Pons (tissue), 1 donor: ENCODE results near the gene DHX32.

ENCODE experiments used
- DNase-seq: peaks from one replicate; pipeline ENCODE4 v3.0.0-alpha.2; 2016; ENCODE audit warnings: low spot score

Gene DHX32

DNA sequence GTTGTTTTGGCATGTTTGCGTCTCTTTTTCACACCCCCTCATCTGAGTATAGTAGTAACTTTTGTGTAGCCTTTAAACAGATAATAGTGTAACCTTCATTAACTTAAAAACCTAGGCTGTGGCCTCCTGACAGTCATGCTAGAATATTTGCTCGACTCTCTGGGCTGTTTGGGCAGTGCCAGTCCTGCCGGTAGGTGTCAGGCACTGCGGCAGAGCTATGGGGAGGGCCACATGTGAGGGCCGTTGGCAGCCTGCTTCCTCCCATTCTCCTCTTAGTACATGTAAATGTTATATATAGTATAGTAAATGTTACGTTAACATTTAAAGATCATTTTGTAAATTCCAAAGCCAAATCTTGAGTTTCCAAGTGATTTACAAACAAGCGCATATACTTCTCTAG, 31.6 kb downstream of the DHX32 start:
- no peak for DNase-seq

DNA sequence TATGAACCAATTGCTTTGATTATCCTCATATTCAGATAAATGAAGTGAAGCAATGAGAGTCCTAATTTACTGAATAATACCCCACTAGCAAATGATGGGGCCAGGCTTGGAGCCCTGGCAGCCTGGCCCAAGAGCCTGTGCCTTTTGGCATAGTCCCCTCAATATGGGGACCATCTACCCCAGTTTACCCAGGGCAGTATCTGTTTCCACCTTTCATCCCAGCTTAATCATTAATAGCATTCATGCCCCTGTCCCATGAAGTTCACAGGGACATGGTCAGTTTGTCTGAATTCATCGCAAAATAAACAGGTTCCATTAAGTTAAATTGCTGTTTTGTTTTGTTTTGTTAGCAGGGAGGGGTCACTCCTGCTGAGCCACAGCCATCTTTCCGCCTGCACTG, 32.2 kb downstream of the DHX32 start:
- DNase-seq: no peak

DNA sequence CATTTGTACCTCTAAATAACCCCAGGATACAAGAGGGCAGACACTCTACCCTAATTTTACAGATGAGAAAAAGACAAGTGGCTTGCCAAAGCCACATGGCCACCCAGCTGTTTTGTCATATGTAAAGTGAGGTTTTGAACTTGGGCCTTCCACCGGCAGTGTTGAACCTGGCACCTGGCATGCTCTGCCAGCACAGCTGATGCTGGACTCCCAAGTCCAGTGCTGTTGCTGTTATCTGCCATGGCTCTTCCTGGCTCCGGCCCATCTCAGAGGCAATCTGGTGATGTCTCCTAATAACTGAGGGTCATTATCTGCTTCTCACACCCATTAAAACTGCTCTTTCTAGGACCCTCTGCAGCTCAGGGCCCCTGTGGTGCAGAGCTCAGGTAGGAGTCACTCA, 32.7 kb downstream of the DHX32 start:
- DNase-seq: no peak

DNA sequence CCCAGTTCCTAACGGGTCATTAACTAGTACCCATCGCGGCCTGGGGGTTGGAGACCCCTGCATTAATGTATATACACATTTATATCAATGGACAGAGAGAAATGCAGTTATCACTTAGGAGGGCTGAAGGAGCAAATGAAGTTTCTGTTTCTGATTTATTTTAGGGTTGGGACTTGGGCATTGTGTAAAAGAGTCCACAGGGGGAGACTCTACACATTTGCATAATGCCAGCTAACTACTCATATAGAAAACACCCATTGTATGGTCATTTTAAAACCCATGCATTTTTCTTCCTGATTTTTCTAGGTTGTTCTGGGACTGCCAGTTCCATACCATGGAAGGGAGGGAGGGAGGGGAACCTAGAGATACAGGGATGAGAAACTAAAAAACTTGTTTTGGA, 34.2 kb downstream of the DHX32 start:
- DNase-seq: no peak

DNA sequence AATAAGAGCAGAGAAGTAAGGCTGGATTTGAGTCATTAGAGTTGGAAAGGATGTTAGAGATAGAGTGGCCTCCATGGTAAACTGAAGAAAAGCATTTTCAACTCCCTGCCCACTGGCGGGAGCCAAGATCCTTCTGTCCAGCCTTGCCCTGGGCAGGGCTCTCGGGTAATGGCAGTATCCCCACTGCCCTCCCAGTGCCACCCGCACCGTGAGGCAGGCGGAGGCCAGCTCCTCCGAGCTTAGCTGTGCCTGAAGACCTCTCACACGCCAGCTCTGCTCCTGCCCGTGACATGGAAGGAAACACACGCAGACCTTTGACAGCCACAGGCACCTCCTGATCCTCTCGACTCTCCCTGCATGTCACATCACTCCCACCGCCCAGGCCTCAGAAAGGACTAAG, 35.5 kb downstream of the DHX32 start:
- no peak for DNase-seq

DNA sequence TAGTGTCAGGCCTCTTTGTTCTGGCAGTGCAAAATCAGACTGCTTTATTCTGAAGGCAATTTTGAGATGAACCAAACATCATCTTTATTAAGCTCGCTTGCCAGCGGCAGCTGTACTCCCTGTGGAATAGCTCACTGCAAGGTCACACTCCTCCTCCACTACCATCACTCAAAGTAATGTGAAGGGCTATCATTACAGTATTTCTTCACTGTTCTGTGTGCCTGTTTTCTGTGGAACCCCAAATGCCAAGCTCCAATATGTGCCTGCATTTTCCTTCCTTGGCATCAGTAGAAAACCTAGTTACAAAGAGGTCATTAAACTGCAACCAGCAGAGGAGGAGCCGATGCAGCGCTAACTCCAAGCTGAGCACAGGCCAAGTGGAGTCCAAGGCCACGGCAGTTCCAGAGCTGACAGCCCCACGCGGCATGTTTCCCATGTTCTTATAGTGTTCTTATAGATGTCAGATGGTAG, 36.3 kb downstream of the DHX32 start:
- peak; percentile 82 for DNase-seq

DNA sequence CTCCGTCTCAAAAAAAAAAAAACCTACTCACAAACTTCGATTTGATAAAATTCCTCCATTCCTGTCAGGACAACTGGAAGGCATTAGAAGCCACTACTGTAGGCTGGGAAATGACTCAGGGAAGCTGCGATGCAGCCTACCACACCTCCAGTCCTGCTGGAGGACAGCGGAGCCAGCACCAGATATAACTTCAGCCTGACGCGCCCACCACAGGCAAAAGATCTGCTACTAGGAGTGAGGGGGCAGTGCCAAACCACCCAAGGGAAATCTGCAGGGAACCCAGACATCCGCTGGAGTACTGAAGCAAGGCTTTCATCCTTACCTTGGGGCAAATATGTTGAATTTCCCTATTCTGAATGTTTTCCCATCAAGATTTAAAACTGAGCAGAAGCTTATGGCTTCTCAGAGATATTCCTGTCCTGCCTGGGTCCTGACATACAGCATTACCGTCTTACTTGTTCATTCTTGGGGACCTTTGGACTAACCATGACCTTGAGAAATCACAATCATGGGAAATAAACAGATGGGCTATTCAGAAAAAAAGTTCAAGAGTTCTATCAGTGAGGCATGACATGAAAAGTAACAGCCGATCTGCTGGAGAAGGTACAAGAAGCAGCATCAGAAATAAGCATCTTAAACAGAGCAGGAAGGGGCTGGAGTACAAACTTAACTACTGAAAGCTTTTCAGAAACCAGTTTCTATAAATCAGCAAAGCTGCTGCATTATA, 37.3 kb downstream of the DHX32 start:
- DNase-seq: no peak

DNA sequence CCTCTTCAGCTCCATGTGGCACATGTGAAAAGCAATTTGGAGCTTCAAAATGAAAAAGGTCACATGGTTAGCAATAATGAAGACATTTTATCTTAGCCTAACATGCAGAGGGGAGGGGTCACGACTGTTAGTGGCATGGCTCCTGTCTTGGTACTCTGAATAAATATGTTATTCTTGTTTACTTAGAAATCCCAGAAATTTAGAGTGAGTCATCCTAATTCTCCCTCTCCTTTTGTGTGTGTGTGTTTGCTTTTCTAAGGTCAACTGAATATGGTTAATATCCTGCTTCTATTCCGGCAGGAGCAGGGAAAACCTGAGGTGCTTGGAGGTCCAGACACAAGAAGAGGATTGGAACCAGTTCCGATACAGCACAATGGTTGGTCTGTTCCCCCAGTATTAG, 40.1 kb downstream of the DHX32 start:
- peak; percentile 51 for DNase-seq

DNA sequence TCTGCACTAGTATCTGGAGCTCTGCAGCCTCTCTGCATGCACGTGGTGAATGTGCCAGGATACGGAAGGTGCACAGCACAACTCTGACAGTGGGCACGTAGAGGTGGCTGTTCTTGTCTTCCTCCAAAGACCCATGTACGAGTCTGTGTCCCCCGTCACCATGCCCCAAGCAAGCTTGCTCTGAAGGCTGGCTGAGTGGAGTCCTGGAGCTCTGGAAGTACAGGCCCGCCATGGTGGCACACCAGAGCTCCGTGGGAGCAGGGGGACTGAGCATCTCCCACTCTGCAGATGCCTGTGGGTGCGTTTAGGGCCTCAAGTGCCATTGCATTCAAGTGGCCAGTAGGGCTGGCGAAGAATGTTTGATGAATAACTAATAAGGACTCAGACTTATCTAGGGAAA, 40.7 kb downstream of the DHX32 start:
- no peak for DNase-seq

DNA sequence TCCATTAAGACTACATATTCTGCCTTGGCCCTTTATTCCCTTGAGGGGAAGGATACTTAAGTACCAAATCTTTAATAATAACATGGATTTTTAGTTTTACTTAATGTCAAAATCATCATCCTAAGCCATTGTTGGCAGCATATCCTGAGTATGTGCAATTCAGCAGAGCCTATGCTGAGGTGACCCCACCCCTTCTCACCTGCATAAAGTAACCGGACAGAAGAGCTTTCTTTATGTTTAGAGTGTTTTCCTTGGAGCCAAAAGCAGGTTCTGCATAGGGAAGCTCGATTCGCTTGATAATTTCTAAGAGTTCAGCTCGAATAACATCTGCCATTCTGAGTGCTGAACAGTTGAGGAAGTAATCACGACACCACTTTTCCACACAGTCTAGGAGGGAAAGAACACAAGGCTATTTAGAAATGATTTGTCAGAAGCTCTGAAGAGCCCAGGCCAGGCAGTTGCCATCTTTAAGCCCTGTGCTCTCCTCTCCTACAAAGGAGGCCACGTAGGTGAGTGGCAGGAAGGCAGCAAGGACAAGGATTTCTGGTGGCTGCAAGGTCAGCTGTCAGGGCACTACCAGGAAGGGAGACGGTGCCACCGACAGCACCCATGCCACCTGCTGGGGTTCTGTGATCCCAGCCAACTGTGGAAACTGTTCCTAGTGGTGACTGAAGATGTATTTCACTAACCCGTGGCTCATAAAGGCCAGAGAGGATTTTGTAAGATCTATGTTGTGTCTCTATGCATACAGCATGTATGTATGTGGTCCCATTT, 42.1 kb downstream of the DHX32 start:
- no peak for DNase-seq

DNA sequence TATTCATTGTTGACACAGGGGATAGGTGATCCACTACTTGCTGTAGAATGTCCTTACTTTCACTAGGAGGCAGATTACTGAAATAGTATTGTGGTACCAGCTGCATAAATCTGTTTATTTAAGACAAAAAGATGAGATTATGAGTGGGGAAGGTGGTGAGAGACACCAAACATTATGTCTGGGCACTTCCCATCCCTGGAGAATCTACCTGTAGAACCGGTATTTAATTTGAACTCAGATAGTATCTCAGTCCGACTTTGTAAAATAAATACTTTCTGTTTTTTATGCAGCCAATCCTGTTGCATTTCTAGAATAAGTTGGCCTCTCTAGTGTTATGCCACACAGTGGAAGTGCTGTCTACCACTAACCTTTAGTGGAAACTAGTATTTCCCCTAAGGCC, 44.3 kb downstream of the DHX32 start:
- no peak for DNase-seq

DNA sequence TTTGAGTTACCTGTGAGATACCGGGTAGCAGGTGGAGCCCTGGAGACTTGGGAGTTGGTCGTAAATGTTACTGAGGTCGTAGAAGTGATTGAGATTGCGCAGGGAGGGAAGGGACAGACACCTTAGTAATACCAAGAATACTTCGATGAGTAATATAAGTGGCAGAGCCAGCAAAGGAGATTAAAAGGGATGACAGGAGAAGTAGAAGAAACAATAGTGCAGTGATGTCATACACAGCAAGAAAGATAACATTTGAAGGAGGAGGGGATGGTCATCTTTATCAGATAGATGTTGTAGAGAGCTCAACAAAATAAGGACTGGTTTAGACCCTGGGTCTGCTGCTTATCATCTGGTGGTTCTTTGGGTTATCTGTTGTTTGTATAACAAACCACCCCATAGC, 52.8 kb downstream of the DHX32 start:
- no peak for DNase-seq

DNA sequence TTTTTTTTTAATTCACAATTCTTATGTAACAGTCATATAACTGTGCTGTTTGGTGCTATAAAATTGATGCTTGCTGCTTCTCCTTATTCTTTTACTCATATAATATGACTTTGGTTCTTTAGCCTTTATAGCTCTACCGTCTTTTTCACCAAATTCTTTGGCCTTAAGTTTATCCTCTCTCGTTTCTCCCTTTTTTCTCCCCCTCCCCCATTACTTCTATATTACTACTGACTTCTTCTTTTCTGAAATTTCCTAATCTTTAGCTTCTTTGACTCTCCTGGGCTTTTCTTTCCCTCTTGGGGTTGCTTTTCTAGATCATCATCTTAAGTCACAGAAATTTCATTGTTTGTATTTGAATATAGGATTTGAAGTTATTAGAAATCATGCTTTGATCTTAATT, 54.0 kb downstream of the DHX32 start:
- DNase-seq: no peak

DNA sequence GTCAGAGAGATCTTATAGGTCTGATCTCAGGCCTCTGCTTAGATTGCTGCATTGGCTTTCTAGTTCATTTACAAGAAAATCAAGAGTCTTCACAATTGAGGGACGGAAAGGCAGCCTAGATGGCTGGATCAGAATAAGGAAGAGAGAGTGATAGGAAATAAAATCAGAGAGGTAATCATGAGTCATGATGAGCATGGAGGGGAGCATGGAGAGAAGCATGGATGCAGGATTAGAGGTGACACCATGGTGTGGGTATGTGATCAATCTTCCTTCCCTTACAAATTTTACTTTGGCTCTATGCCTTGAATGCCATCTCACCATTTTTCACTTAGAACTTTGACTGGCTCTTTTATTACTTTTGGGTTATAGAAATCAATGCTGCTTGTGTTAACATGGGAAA, 56.4 kb downstream of the DHX32 start:
- DNase-seq: no peak

DNA sequence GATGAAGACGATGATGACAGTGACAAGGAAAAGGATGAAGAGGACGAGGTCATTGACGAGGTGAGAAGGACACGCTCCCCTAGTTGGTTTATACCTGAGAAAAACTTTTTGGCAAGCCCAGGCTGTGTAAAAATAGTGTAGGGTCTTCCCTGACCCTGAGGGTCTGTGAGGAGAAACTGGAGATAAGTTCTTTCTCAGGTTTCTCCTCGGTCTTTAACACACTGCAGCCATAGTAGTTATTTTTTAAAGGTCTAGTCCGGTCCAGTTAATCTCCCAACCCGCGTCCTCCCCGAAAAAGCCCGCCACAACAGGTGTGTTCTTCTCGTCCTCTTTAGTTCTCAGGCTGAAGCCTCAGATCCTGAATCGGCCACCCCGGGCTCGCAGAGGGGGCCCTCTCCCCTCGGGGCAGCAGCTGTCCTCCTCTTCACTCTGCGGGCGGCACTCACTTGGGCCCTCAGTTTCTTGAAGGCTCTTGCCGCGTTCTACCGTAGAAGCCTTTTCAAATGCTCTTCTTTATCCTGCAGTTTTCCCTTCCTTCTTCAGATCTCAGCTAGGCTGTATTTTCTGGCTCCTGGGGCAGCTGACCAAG, 57.3 kb downstream of the DHX32 start:
- no peak for DNase-seq

DNA sequence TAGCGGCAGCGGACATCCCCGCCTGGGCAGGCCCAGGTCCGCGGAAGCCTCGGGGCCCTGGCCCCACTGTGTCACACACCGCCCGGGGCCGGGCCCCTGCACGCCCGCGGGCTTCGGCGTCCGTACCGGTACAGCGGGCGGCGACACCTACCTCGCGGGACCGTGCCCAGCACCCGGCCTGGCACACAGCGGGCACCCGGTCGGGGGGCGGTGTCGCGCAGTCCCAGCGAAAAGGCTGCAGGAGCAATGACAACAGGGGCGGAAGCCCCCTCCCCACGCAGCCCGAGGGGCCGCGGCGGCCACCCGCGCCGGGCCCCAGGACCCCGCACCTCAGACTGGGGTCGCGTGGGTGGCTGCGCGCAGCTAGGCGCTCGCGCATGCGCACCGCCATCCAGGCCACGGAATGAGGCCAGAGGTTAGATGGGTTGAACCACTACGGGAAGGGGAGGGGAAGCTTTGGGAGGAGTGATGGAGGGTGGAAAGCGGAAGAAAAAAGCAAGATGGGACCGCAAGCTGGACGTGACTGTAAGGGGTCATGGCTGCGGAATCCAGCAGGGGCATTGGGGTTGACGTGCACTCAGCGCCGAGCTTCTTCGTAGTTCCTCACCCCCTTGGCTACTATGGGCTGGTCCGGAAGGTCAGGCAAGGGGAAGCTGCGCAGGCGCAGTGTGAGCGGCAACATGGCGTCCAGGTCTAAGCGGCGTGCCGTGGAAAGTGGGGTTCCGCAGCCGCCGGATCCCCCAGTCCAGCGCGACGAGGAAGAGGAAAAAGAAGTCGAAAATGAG, 58.0 kb downstream of the DHX32 start, which contains the start of the genes BCCIP and UROS:
Gene BCCIP (plus strand): TSS at position 669 of the 785 bp plus-strand sequence. CDS start 12 bp downstream, at position 681.
Gene UROS (minus strand): TSS at position 381 of the 785 bp plus-strand sequence. CDS start 6,759 bp downstream, outside the sequence.
- DNase-seq: peak; percentile 85

DNA sequence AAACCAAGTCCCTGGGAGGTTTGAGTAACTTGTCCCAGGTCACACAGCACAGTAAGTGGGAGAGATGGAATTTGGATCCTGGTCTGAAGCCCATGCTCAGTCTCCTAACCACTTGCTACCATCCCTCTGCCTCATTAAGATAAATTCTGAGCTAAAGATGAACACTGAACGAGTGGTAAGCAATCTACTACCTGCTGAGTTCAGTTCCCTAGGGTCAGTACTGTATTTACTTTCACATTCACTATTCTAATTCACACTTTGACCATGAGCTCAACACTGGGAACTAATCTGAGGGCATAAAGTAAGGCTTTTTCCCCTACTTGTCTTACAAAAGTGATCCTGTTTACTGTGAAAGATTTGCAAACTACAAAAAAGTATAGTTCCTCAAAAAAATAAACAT, 60.4 kb downstream of the DHX32 start:
- no peak for DNase-seq

DNA sequence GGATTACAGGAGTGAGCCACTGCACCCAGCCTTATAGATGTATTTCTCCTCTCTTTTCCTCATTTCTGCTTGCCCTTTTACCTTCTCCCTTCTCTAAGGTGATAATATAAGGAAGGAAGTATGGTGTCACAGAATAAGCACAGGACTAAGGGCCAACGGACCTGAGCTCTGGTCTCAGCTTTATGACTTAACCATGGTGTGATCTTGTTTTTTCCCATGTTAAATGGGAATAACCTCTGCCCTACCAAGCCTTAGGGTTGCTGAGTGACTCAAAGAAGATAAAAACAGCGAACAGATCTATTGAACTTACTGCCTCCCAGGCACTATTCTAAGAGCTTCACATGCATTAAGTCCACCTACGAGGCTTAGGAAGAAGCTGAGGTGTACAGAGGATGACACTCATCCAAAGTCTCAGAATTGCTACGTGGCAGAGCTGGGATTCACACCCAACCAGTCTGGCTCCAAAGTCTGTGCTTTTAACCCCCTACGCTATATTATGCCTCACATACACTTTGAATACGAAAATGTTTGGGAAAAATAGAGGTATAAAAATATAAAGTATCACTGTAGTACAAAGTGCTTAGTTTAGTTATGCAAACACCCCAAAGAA, 63.6 kb downstream of the DHX32 start:
- DNase-seq: no peak

DNA sequence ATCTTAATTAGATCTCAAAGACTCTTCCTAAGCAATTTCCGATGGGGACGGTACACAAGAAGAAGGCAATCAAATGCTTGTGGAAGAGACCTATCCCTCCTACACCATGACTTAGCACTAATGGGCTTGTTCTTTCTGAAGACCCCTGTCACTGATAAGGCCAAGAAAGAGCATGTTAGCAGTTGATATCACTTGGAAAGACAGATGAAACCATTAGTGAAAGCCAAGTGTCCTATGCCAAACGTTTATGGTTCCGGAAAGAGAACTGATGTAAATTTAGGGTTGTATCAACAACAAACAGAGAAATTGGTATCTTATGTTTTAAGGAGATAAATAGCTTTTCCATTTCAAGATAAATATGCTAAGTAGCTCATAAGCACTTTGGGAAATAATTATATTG, 64.5 kb downstream of the DHX32 start:
- no peak for DNase-seq

DNA sequence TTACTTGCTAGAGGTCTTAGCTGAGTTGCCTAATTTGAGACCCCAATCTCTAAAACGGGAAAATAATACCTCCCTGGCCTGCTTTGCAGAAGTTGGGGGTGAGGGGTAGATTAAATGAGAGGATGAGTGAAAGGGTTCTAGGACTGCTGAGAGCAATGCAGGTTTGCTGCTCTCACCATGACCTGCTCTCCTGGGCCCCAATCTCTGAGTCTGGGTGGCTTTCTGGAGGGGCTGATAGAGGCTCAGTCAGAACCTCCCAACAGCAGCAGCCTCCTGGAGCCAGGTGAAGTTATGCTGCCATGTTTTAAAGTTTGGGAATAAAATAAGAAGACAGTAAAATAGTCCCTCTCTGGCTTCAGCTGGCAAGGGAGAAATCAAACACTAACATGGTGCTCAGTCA, 65.3 kb downstream of the DHX32 start:
- DNase-seq: no peak

DNA sequence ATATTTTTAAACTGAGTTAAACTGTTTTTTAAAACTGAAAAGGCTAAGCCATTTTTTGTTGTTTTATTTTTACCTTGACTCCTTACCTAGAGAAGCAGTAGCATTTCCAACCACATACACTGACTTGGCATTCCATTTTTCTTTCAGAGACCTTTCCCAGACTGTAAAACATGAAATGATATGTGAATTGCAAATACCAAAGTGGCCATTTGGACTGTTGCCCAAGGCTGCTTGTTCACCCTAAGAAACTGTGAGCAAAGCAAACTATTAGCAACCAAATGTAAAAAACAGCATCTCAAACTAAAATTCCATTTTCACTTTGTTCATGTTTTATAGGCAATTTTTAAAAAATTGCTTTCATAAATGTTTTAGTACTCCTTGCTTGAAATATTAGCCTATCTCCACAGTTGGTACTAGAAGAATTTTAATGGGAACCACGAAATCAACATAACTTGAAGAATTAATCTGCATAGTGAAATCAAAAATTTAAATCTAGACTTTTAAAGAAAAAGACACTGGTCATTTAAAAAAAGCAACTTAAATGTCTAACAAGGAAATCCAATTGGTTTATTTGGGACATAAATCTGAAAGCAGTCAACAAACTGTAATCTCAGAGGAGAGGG, 68.9 kb downstream of the DHX32 start:
- DNase-seq: no peak
